ENCODE results near the gene GPR83.
"Not testable (repeated sequence)": the region's sequence is repeated elsewhere in the genome, so short reads cannot be mapped to it uniquely, and the experiment has no call there.

The GPR83 gene

GRCh38 chr11:94400839-94401772 lies at the start of gene GPR83:
GPR83 (minus strand) TSS chr11:94401419; CDS start chr11:94401247, 172 bp downstream.
- DNase-seq (ENCODE audit: low read depth in 2 of 2), result no peak

GRCh38 chr11:94450048-94450447 lies 48.8 kb upstream of the GPR83 start:
- DNase-seq (ENCODE audit: low read depth in 2 of 2), result no peak

GRCh38 chr11:94449437-94449836 lies 48.2 kb upstream of the GPR83 start:
- no peak for DNase-seq (ENCODE audit: low read depth in 2 of 2)

GRCh38 chr11:94449029-94449428 lies 47.8 kb upstream of the GPR83 start:
- no peak for DNase-seq (ENCODE audit: low read depth in 2 of 2)

GRCh38 chr11:94447149-94447548 lies 45.9 kb upstream of the GPR83 start:
- DNase-seq (ENCODE audit: low read depth in 2 of 2), result no peak

DNA sequence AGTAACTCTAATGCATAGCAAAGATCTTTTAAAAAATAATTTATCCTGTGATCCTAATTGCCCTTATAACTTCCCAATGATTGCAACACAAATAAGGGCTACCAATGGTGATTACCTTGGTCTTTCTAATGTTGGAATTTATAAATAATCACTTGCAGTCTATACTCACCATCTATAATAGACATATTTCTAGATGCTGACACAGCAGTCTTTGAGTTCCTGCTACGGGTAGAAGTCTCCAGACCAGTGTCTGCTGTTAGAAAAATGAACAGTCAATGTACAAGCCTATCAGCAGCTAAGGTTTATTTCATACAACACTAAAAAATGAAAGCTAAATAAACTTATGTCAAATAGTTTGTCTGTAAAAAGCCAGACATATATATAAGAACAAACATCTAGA lies 44.4 kb upstream of the GPR83 start:
- DNase-seq (ENCODE audit: low read depth in 2 of 2), result no peak

DNA sequence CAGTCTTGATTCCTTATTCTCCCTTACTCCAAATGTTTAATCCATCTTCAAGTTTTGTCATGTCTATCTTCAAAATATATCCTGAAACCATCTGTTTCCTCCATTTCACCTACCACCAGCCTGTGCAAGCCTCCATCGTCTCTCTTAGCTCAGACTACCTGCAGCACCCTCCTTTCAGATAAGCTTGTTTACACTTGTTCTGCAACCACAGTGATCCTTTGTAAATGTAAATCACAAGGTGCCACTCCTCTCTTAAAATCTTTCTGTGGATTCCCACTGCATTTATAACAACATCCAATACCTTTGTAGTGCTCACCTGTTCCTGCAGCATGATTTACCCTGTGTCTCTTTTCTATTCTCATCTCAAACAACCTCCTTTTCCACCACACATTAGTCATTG lies 31.8 kb upstream of the GPR83 start:
- DNase-seq (ENCODE audit: low read depth in 2 of 2), result no peak

GRCh38 chr11:94424662-94425061 lies 23.4 kb upstream of the GPR83 start:
- DNase-seq (ENCODE audit: low read depth in 2 of 2), result no peak

DNA sequence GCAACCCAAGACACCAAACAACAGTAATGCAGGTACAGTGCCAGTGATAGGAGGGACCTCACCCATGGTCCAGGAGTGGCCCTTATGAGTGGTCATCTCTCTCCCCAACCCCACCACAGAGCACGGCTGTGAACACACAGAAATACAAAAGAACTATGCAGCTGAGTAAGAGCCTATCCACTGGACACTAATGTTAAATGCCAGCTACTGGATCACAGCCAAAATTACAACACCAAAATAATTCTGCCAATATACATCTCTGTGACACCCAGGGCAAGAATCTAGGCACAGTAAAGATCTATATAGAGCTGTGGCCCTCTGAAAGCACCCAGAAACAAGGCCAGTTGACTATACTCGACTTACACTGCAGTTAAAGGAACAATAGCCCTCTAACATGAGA lies 22.8 kb upstream of the GPR83 start:
- no peak for DNase-seq (ENCODE audit: low read depth in 2 of 2)

DNA sequence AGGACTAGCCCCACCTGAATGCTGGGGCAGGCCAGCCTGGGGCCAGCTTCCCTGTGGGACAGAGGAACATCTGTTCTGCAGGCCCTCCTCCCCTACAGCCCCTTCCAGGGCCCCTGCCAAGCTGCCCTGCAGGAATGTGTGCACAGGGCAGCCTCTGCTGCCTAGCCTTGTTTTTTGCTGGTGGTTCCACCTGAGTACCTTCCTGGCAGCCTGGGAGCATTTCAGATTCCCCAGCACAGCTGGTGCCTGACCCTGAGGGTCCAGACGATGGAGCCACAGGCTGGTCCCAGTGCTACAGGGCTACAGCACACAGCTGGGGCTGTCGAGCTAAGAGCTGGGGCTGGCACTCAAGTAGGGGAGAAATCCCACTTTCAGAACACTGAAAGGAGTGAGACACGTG lies 22.3 kb upstream of the GPR83 start:
- DNase-seq (ENCODE audit: low read depth in 2 of 2), result no peak

GRCh38 chr11:94418123-94418765 lies 17.0 kb upstream of the GPR83 start:
- no peak for DNase-seq (ENCODE audit: low read depth in 2 of 2)

DNA sequence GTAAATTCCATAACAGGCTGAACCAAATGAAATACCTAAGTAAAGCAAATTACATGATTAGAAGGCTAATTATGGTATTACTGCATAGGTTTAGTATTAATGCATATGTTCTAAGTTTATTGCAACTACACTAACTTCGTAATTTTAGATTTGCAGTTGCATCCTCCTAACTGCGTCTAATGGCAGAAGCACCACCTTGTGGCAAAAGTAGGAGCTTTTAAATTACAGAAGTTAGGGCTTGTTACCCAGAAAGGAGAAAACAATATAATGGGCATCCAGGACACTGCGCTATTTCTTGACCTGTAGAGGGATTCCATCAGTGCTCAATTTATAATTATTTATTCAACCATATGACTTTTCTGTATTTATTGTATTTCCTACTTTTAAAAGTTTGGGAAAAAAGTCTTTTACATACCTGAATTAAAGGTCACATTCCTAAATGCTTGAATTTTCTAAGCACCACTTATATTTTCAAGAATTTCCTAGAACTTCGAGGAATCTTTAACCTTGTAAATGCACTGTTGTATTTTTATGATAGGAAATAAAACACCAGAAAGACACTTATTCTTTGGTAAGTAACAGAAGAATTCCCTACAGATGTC lies 16.3 kb upstream of the GPR83 start:
- no peak for DNase-seq (ENCODE audit: low read depth in 2 of 2)

- DNase-seq (ENCODE audit: low read depth in 2 of 2), result no peak
Observed at GRCh38 chr11:94405062-94405833, 4.0 kb upstream of the GPR83 start.

- no peak for DNase-seq (ENCODE audit: low read depth in 2 of 2)
Observed at GRCh38 chr11:94402355-94402754, 1.1 kb upstream of the GPR83 start.

GRCh38 chr11:94401773-94402265 lies 600 bp upstream of the GPR83 start:
- DNase-seq (ENCODE audit: low read depth in 2 of 2), result no peak

DNA sequence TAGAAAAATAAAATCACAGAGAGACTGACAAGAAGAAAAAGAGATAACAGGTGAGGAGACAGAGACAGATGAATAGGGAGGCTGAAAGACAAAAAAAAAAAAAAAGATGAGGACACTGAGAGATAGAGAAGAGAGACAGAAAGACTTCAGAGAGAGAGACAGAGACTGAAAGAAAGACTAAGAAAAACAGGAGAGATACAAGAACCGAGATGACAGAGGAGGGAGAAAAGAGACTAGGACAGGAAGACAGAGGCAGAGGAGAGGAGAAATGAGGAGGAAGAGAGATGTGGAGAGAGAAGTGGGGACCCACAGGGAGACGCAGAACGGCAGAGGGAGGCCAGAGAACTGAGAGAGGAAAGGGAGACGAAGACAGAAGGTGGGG lies 771 bp downstream of the GPR83 start:
- DNase-seq (ENCODE audit: low read depth in 2 of 2), result no peak

DNA sequence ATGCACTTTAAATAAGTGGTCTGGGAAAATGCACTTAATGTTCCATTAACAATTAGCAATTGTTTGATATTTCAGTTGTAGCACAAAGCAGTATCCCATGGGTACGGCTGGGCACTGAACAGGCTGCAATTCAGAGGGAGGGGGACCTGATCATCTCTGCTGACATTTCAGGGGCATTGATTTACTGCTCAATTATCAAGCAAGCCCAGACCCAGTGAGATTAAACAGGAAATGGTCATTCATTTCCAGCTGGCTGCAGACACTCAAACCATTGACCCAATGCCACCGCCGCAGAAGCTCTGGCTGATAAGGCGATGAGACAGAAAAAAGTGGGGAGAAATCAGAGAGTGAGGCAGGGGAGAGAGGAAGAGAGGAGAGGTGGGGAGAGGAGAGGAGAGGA lies 1.2 kb downstream of the GPR83 start:
- DNase-seq (ENCODE audit: low read depth in 2 of 2), result no peak

GRCh38 chr11:94398101-94398500 lies 3.1 kb downstream of the GPR83 start:
- no peak for DNase-seq (ENCODE audit: low read depth in 2 of 2)

- DNase-seq (ENCODE audit: low read depth in 2 of 2), result no peak
Observed at GRCh38 chr11:94396282-94396681, 4.9 kb downstream of the GPR83 start.

DNA sequence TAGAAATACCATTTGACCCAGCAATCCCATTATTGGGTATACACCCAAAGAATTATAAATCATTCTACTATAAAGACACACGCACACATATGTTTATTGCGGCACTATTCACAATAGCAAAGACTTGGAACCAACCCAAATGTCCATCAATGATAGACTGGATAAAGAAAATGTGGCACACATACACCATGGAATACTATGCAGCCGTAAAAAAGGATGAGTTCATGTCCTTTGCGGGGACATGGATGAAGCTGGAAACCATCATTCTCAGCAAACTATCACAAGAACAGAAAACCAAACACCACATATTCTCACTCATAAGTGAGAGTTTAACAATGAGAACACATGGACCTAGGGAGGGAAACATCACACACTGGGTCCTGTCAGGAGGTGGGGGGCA lies 9.3 kb downstream of the GPR83 start:
- DNase-seq (ENCODE audit: low read depth in 2 of 2), result not testable (repeated sequence)

GRCh38 chr11:94379613-94380012 lies 21.6 kb downstream of the GPR83 start:
- no peak for DNase-seq (ENCODE audit: low read depth in 2 of 2)

GRCh38 chr11:94376841-94377240 lies 24.4 kb downstream of the GPR83 start:
- DNase-seq (ENCODE audit: low read depth in 2 of 2), result no peak
